OCI-LY1 (cell line): ENCODE measurements around the gene C11orf58.

Source experiments
- CTCF ChIP-seq: fragments of 200-600 bp; sonication (generic), shearing (Covaris generic); IDR thresholded peaks from 2 replicates; pipeline ENCODE4 v1.5.1; 2017; ENCODE audit warnings: mild to moderate bottlenecking, antibody characterized with exemption, low read length, moderate library complexity, mixed read lengths
- EZH2 ChIP-seq: fragments of 200-600 bp; sonication (generic), shearing (Covaris generic); IDR thresholded peaks from 2 replicates; pipeline ENCODE4 v1.8.0; 2017; ENCODE audit warnings: borderline replicate concordance, mixed run types, mild to moderate bottlenecking, antibody characterized with exemption, low read length, moderate library complexity, mixed read lengths

DNA sequence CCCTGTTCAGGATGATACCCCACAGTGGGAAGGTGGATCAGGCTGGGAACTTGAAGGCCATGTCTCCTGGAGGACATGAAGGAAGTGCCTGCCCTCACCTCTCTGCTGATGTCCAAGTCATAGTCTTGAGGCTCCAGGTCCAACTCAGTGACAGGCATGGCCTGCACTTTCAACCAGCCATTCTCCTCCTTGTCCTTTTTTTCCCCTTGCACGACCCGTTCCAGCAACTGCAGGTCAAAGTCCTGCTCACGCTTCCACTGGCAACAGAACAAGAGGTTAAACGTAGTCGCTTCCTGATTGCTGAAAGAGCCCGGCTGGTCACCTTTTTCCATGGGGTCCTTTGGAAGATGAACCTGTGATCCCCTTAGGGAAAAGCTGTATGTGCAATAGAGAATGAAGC, 47.7 kb downstream of the C11orf58 start:
- TF ChIP-seq CTCF (no peak), EZH2 (no peak)
